Esophagus muscularis mucosa (tissue), 4 donors: ENCODE measurements around the gene GPR17. TPM values are rescaled to one million over a fixed set of nuclear protein-coding genes. Genes with fewer than 3 reads are reported as not detected.

Experiments
- DNase-seq: peaks from one replicate; pipeline ENCODE4 v3.0.0-alpha.2; 2017; ENCODE audit errors: extremely low spot score
- H3K27ac ChIP-seq, 4 donors: fragments of 200-600 bp; sonication (generic); replicated peaks in 1 of 4; 1 replicate in 3 of 4; 2 replicates in 1 of 4; pipeline ENCODE4 v1.5.1; 2016 to 2019; ENCODE audit warnings: mild to moderate bottlenecking in 1 of 4
- H3K27me3 ChIP-seq, 4 donors: fragments of 200-600 bp; sonication (generic); one replicate each; pipeline versions ENCODE4 v1.5.1 to v1.6.0; 2016 to 2019
- H3K36me3 ChIP-seq, 4 donors: fragments of 200-600 bp; sonication (generic); one replicate each; pipeline ENCODE4 v1.5.1; 2016 to 2019
- H3K4me1 ChIP-seq, 4 donors: fragments of 200-600 bp; sonication (generic); one replicate each; pipeline ENCODE4 v1.5.1; 2016 to 2019
- H3K4me3 ChIP-seq, 4 donors: fragments of 200-600 bp; sonication (generic); 1 replicate in 2 of 4; 2 replicates in 2 of 4; pipeline ENCODE4 v1.5.1; 2016 to 2019; ENCODE audit warnings: mild to moderate bottlenecking in 4 of 4, moderate library complexity in 1 of 4
- H3K9me3 ChIP-seq, 4 donors: fragments of 200-600 bp; sonication (generic); 1 replicate in 3 of 4; 2 replicates in 1 of 4; pipeline ENCODE4 v1.5.1; 2016 to 2019
- EP300 ChIP-seq: sonication (generic); formaldehyde crosslinking; IDR thresholded peaks from one replicate; pipeline ENCODE4 v1.6.1; 2017; ENCODE audit warnings: antibody characterized with exemption
- POLR2A ChIP-seq: fragments of 450-650 bp; IDR thresholded peaks from one replicate; pipeline ENCODE4 v1.6.1; 2017; ENCODE audit warnings: antibody characterized with exemption, moderate library complexity, mild to moderate bottlenecking, low read depth
- POLR2AphosphoS5 ChIP-seq, 2 donors: sonication (generic); formaldehyde crosslinking; IDR thresholded peaks; one replicate each; pipeline ENCODE4 v1.6.1; 2017; ENCODE audit warnings: antibody characterized with exemption in 2 of 2
- WGBS: methylation state at CpG from one replicate; pipeline ENCODE4 v1.1.5; 2018; 5-methylcytosine and 5-hydroxymethylcytosine counted together
- intact Hi-C: fragments of 100-400 bp; cut with DNase I; formaldehyde crosslinking; loops from one replicate; pipeline ENCODE4 v1.15.1; 2023
- total RNA-seq, 4 donors: library from RNA; depleted of rRNA; stranded (reverse); fragments of >200 nt; gene quantifications; one replicate each; pipeline versions ENCODE4 v1.1.0 to v1.2.1, GENCODE V29; 2016
- TF ChIP-seq, protein P1 (sequence below), 3 experiments: fragments of 200-600 bp in 2 of 3; fragments of 450-650 bp in 1 of 3; sonication (generic) in 2 of 3; IDR thresholded peaks; one replicate each; pipeline ENCODE4 v1.5.1; 2017 to 2019; ENCODE audit warnings: antibody characterized with exemption in 3 of 3, mild to moderate bottlenecking in 2 of 3, moderate library complexity in 1 of 3

The GPR17 gene
- total RNA-seq, 4 donors from 2014 or later, result 0.40 TPM; not detected in 3

DNA sequence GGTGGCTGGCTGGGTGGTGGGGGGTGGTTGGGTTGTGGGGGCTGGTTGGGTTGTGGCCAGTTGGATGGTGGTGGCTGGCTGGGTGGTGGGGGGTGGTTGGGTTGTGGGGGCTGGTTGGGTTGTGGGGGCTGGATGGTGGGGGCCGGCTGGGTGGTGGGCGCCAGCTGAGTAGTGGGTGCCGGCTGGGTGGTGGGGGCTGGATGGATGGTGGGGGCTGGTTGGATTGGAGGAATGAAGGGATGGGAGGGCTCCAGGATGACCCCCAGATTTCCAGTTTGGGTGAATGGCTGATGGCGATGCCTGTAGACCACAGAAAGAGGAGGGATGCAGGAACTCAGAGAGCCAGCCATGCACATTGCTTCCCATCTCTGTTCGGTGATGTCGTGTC lies 26.8 kb upstream of the GPR17 start:
- no peak for DNase-seq
- no peaks in the 10 kb centered on the region for H3K36me3 ChIP-seq

DNA sequence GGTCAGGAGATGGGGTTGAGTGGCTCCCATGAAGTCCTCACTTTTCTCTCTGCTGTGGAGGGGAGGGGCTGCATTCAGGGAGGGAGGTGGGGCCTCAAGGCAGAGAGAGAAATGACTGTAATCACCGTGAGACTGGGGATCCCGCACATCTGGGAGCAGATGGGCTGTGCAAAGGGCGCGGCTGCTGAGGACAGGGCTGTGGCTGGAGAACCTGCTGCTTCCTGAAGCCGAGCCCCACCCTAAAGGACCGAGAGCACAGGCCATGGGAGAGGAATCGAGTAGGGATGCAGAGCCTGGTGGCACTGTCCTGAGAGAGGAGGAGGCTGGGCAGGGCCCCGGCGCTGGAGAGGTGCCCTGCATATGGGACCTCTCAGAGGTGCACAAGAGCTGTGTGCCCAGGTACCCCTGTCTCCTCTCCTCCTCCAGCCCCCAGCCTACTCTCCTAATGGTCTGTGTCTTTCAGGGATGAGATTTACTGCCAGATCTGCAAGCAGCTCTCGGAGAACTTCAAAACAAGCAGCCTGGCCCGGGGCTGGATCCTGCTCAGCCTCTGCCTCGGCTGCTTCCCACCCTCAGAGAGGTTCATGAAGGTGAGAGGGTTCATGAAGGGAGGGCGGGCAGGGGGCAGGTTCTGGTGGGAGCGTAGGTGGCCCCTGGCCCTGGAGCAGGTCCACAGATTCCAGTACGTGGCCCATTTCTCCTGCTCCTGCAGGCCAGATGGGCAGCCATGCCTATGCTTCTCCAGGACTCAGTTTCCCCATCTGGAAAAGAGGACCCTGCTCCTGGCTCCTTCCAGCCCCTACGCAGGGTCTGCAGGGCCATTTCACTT lies 25.9 kb upstream of the GPR17 start:
- WGBS, result 75% methylated on average over 14 of the region's 16 CpGs
- Histone ChIP-seq H3K27ac (no peak overlapping the region), H3K27me3 (peaks cover 0 to 46% (median 26%) of the 10 kb centered on the region in 4 donors), H3K36me3 (no peaks in the 10 kb centered on the region), H3K4me3 (no peak overlapping the region), H3K4me1 (no peaks in the 10 kb centered on the region), H3K9me3 (no peaks in the 10 kb centered on the region)
- TF ChIP-seq POLR2A, result no peak
- TF ChIP-seq, protein P1, sequence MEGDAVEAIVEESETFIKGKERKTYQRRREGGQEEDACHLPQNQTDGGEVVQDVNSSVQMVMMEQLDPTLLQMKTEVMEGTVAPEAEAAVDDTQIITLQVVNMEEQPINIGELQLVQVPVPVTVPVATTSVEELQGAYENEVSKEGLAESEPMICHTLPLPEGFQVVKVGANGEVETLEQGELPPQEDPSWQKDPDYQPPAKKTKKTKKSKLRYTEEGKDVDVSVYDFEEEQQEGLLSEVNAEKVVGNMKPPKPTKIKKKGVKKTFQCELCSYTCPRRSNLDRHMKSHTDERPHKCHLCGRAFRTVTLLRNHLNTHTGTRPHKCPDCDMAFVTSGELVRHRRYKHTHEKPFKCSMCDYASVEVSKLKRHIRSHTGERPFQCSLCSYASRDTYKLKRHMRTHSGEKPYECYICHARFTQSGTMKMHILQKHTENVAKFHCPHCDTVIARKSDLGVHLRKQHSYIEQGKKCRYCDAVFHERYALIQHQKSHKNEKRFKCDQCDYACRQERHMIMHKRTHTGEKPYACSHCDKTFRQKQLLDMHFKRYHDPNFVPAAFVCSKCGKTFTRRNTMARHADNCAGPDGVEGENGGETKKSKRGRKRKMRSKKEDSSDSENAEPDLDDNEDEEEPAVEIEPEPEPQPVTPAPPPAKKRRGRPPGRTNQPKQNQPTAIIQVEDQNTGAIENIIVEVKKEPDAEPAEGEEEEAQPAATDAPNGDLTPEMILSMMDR (IDR thresholded peaks at IDR 0.05), result no peak
- no peak for TF ChIP-seq EP300
- no peak for TF ChIP-seq POLR2AphosphoS5 (IDR thresholded peaks at IDR 0.05)
- intact Hi-C loops, result no loop called here
- no peak for DNase-seq

More for the DNA sequence above, 26.8 kb upstream of the GPR17 start:
- no peak overlapping the region for H3K27ac ChIP-seq
- H3K9me3 ChIP-seq, result no peaks in the 10 kb centered on the region
- 99% methylated on average over 5 of the region's 6 CpGs for WGBS
- H3K27me3 ChIP-seq, result peaks cover 0 to 37% (median 17%) of the 10 kb centered on the region in 4 donors
- H3K4me3 ChIP-seq, result no peak overlapping the region
- intact Hi-C loops, result no loop called here
- no peaks in the 10 kb centered on the region for H3K4me1 ChIP-seq
- TF ChIP-seq POLR2AphosphoS5 (IDR thresholded peaks at IDR 0.05) (no peak), POLR2A (no peak), EP300 (no peak)
- TF ChIP-seq, protein P1 (IDR thresholded peaks at IDR 0.05), result no peak

DNA sequence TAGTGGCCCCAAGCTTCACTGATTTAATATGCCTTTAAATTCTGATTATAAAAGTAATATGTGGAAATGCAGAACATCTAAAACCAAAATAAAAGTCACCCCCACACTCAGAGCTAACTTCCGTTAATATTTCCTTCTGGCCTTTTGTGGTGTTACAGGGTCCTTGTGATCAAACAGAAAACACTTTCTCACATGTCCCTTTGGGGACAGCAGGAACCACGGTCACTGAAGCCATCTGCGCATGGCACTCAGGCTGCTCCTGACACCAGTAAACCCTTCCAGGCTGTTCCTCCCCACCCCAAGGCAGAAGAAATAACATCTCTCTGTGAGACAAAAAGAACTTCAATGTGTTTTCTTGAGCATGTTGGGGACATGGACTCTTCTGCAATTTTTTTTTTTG lies 25.1 kb upstream of the GPR17 start:
- no peak overlapping the region for H3K27ac ChIP-seq
- H3K9me3 ChIP-seq, result no peaks in the 10 kb centered on the region
- no peak for DNase-seq
- H3K27me3 ChIP-seq, result peaks cover 0 to 54% (median 28%) of the 10 kb centered on the region in 4 donors
- no peak overlapping the region for H3K4me3 ChIP-seq
- 75% methylated on average over 3 of the region's 3 CpGs for WGBS
- intact Hi-C loops, result no loop called here
- no peaks in the 10 kb centered on the region for H3K36me3 ChIP-seq
- no peaks in the 10 kb centered on the region for H3K4me1 ChIP-seq
- no peak for TF ChIP-seq EP300
- no peak for TF ChIP-seq POLR2A
- no peak for TF ChIP-seq POLR2AphosphoS5 (IDR thresholded peaks at IDR 0.05)
- TF ChIP-seq, protein P1 (IDR thresholded peaks at IDR 0.05), result no peak

DNA sequence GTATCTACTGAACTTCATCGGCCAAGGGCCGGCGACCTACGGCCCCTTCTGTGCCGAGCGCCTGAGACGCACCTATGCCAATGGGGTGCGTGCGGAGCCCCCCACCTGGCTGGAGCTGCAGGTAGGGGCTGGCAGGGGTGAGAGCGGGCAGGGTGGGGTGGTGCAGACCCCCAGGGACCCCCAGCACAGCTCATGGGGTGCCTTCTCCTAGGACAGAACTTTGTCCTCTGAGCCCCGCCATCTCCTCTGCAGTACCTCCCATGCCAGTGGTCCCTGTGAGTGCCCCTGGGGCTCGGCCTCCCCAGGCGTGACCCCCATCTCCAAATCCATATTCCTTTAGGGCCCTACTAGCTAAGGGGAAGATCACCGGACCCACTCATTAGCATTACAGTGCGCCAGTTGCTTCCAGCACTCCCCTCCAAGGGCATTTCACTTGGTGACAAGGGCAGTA lies 23.9 kb upstream of the GPR17 start:
- Histone ChIP-seq H3K36me3 (no peaks in the 10 kb centered on the region), H3K4me1 (no peaks in the 10 kb centered on the region), H3K27ac (no peak overlapping the region), H3K27me3 (peaks cover 0 to 65% (median 28%) of the 10 kb centered on the region in 4 donors), H3K4me3 (no peak overlapping the region), H3K9me3 (no peaks in the 10 kb centered on the region)
- no peak for TF ChIP-seq POLR2A
- TF ChIP-seq POLR2AphosphoS5 (IDR thresholded peaks at IDR 0.05), result no peak
- TF ChIP-seq, protein P1 (IDR thresholded peaks at IDR 0.05), result no peak
- no peak for TF ChIP-seq EP300
- WGBS, result 95% methylated on average over 8 of the region's 15 CpGs
- no peak for DNase-seq
- intact Hi-C loops, result no loop called here
